Pericardium fibroblast (primary cell): ENCODE data around the gene RUNDC1. TPM values are rescaled to one million over a fixed set of nuclear protein-coding genes. Genes with fewer than 3 reads are reported as not detected.

Experiments used
- total RNA-seq: library from RNA; depleted of rRNA; stranded (reverse); fragments of >200 nt; gene quantifications from 2 replicates; pipeline ENCODE4 v1.2.3, GENCODE V29; 2015

The RUNDC1 gene
- 7.7 and 11.3 TPM in 2 replicates for total RNA-seq

GRCh38 chr17:42980274-42980765, at the start of gene RUNDC1:
TSS of gene RUNDC1 (plus strand) at chr17:42980565. CDS start at chr17:42980577, 12 bp downstream.

GRCh38 chr17:42964161-42964932, 16.0 kb upstream of the RUNDC1 start, which contains the start of gene AARSD1:
TSS of gene AARSD1 (minus strand) at chr17:42964454. CDS start at chr17:42964440, 14 bp downstream.

DNA sequence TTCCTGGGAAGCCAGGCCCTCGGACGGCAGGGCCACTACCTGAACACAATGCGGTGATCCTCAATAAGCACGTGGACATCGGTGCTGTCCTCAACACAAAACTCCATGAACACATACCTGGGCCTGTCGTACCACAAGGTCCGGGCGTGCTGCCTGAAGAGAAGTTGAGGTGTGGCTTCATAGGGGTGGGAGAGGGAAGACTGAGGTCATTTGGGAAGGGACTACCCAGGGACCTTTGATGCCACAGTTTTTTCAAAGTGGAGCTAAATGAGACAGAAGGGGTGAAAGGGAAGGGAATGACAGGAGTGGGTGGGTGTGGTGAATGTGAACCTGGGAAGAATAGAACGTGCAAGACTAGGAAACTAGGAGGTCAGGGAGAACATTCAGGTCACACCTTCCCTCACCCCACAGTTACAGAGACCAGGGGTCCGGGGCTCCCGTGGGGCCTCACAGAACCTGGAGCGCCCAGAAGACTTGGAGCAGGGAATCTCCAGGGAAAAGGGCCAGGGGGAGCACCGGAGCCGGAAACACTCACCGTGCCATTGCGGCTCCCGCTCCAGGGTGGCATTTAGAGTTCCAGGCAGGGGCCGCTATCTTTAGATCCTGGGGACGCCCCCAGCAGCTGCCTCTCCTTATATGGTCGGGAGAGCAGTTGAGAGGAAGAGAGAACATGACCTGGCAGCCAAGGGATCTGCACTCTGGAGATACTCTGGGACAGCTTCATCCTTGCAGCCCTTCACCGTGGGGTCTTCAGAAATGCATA, 673 bp upstream of the RUNDC1 start, which contains the start of gene PTGES3L:
PTGES3L (minus strand) TSS at position 570 of the 763 bp plus-strand sequence; CDS start at position 543, 27 bp downstream.

GRCh38 chr17:42997984-42998938, 17.9 kb downstream of the RUNDC1 start, which contains the start of gene RPL27:
TSS of gene RPL27 (plus strand) at chr17:42998419. CDS start at chr17:42998751, 332 bp downstream.

DNA sequence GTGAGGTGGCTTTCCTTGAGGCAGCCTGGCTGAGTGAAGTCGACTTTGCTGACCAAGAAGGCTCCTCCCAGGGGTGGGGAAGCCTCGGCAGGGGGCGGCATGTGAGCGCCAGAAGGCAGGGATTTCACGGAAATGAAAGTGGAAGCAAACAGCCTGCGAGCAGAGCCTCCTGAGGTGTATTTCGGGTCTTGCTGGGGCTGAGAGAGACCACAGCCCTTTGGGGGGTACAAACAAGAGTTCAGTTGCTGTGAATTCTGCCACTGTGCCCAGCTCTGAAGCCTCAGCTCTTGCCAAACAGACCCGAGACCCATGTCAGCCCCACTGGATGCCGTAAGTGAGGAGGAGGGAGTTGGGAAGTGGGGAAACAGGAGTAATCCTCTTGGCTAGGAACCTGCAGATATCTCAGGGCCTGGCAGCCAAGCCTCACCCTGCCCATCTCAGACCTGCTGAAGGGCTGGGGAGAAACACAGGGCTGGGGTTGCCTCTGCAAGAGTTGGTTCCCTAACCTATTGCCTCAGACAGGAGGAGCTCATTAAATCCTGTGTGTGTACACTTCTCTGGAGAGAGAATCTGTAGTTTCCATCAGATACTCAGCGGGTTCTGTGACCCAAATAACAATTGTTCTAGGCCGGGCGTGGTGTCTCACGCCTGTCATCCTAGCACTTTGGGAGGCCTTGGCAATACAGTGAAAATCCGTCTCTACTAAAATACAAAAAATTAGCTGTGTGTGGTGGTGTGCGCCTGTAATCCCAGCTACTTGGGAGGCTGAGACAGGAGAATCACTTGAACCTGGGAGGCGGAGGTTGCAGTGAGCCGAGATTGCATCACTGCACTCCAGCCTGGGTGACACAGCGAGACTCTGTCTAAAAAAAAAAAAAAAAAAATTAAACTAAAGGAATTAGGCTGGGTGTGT, 26.5 kb downstream of the RUNDC1 start, which contains the start of gene IFI35:
IFI35 (plus strand) TSS at position 146 of the 913 bp plus-strand sequence; CDS start at position 310, 164 bp downstream.

DNA sequence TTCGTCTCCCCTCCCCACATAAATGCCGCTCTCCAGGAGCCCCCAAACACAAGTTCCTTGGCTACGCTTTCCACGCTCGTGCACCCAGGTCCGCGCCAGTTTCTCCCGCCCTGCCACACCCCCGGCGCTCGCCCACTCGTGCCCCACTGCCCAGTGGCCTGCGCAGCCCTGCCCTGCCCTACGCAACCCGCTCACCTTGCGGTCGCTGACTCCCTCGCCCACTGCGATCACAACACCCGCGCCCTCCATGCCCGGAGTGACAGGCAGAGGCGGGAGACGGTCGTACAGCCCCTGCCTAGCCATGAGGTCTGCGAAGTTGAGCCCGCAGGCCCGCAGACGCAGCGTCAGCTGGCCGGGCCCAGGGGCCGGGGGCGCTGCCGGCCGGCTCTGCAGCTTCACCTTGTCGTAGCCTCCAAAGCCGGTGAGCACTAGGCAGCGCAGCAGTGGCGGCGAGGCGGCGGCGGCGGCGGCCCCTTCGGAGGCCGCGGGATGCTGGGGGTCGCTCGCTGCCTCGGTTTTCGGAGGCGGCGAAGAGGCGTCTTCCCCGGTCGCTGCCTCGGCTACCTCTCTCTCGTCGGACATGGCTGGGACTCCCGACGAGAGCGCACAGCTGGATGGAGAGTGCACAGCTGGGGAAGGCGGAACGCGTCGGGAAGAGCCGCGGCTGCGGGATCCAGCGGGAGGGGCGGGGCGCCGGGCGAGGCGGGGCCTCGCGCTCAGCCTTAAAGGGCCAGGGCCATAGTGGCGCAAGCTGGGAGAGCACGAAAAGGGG, 41.6 kb downstream of the RUNDC1 start, which contains the start of gene VAT1:
VAT1 (minus strand) TSS at position 645 of the 772 bp plus-strand sequence; CDS start at position 582, 63 bp downstream.

DNA sequence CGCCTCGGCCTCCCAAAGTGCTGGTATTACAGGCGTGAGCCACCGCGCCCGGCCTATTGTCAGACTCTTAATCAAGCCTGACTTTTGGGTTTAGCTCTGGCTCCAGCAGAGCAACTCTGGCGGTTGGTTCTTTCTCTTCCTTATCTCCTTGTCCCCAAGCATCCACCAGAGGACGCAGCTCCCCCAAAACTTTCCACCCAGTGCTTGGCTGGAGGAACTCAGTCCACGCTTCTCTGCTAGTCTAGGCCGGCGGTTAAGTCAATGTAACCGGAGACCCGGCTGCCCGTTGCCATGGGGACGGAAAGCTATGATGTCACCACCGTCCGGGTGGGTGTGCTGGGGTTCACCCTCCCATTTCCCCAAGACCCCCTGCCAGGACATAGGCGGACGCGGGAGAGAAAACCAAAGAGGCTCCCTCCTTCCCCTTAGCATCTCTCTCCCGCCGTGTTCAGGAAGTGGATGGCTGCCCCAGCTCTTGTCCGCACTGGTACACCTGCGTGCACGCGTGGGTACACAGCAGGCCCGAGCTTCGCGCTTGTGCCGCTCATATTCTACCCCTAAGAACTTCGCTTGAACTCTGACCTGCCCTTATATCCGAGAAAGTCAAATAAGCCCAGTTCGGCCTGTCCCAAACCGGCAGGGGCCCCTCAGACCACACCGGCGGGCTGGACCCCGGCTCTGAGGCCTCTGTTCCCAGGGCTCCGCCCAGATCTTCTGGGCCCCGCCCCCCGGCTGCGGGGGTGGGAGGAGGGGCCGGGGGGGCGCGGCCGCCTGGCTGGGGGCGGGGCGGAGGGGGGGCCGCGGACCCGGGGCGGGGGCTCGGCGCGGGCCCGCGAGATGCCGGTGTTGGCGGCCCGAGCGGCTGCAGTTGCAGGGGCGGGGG, 44.3 kb downstream of the RUNDC1 start, which contains the start of gene RND2:
RND2 (plus strand) TSS at position 825 of the 883 bp plus-strand sequence. CDS start 117 bp downstream, outside the sequence.

Other genes with a start within 250 kb of the RUNDC1 start
- 11.3 TPM in 2 replicates for gene EZH1, start 235.5 kb upstream of the RUNDC1 start, total RNA-seq
- gene RAMP2, start 219.3 kb upstream of the RUNDC1 start, total RNA-seq = 5.3 and 6.3 TPM in 2 replicates
- 68.3 and 71.2 TPM in 2 replicates for gene VPS25, start 207.1 kb upstream of the RUNDC1 start, total RNA-seq
- 2.0 and 3.9 TPM in 2 replicates for gene WNK4, start 200.0 kb upstream of the RUNDC1 start, total RNA-seq
- gene COA3, start 181.9 kb upstream of the RUNDC1 start, total RNA-seq = 49.3 and 60.7 TPM in 2 replicates
- not detected in 2 replicates for gene CNTD1, start 181.7 kb upstream of the RUNDC1 start, total RNA-seq
- gene BECN1, start 156.3 kb upstream of the RUNDC1 start, total RNA-seq = 64.2 and 73.5 TPM in 2 replicates
- 39.0 and 73.8 TPM in 2 replicates for gene PSME3, start 147.2 kb upstream of the RUNDC1 start, total RNA-seq
- 0.12 and 0.17 TPM in 2 replicates for gene AOC2, start 136.0 kb upstream of the RUNDC1 start, total RNA-seq
- 2.3 and 2.6 TPM in 2 replicates for gene AOC3, start 129.4 kb upstream of the RUNDC1 start, total RNA-seq
- gene G6PC1, start 79.8 kb upstream of the RUNDC1 start, total RNA-seq = not detected in 2 replicates
- gene AARSD1, start 16.1 kb upstream of the RUNDC1 start, total RNA-seq = 20.9 and 31.9 TPM in 2 replicates
- 0.12 TPM in 1 of 2 replicates, not detected in the other for gene PTGES3L, start 485 bp upstream of the RUNDC1 start, total RNA-seq
- 1,871 and 2,562 TPM in 2 replicates for gene RPL27, start 17.9 kb downstream of the RUNDC1 start, total RNA-seq
- 28.4 and 55.8 TPM in 2 replicates for gene IFI35, start 26.2 kb downstream of the RUNDC1 start, total RNA-seq
- 346 and 498 TPM in 2 replicates for gene VAT1, start 41.8 kb downstream of the RUNDC1 start, total RNA-seq
- gene RND2, start 44.7 kb downstream of the RUNDC1 start, total RNA-seq = 0.26 and 0.35 TPM in 2 replicates
- 1.2 and 8.7 TPM in 2 replicates for gene BRCA1, start 144.8 kb downstream of the RUNDC1 start, total RNA-seq
- gene NBR1, start 190.6 kb downstream of the RUNDC1 start, total RNA-seq = 74.1 TPM in 2 replicates
- 0.68 and 3.0 TPM in 2 replicates for gene TMEM106A, start 231.3 kb downstream of the RUNDC1 start, total RNA-seq
- not detected in 2 replicates for gene CCDC200, start 248.1 kb downstream of the RUNDC1 start, total RNA-seq